HepG2 (cell line): ENCODE results near the gene HOXA9. TPM values are rescaled to one million over a fixed set of nuclear protein-coding genes. Genes with fewer than 3 reads are reported as not detected.

Experiments used
- ATAC-seq: fragments of 200-7000 bp; cut with Tn5 transposase; 3 replicates; pipeline ENCODE4 v1.9.1; 2020; ENCODE audit warnings: mild to moderate bottlenecking, moderate library complexity
- BruUV-seq: library from RNA; stranded (reverse); fragments of 400-500 nt; replicated peaks from 2 replicates; lab custom pipeline; 2021; lab: Mats Ljungman, UMichigan
- CTCF ChIA-PET: fragments of 300-600 bp; formaldehyde crosslinking; extraction: SDS; loops from one replicate; lab custom pipeline; 2021; ENCODE audit warnings: low total read pairs, inconsistent platforms, low intra/inter-chr PET ratio; lab: Yijun Ruan, JAX
- POLR2A ChIA-PET: fragments of 350-600 bp; sonication (Branson Sonifier 250); formaldehyde crosslinking; loops from one replicate; lab custom pipeline; 2020; ENCODE audit warnings: antibody characterized with exemption, inconsistent platforms; lab: Yijun Ruan, JAX
- DNase-seq: peaks from one replicate; pipeline ENCODE4 v3.0.0-alpha.2; 2015; ENCODE audit warnings: low spot score
- FAIRE-seq: peaks from 3 replicates; lab custom pipeline; 2011; peaks lifted over from hg19 to GRCh38; lab: Jason Lieb, UNC
- H2AFZ ChIP-seq: one replicate; pipeline ENCODE4 v1.6.1; 2011; ENCODE audit warnings: low read length, inconsistent platforms
- H3K27ac ChIP-seq: fragments of 300-600 bp; 3 replicates; pipeline ENCODE4 v1.8.0; 2011; ENCODE audit warnings: mixed run types, mild to moderate bottlenecking, mixed read lengths, low read length, inconsistent platforms; ENCODE audit not compliant: insufficient read depth; ENCODE audit errors: extremely low read length
- H3K27me3 ChIP-seq, 2 experiments: fragments of 200-600 bp in 1 of 2; 2 replicates in 1 of 2; 3 replicates in 1 of 2; pipeline versions ENCODE4 v1.6.0 to v1.8.0; 2011; ENCODE audit warnings: low read length in 2 of 2, mild to moderate bottlenecking in 2 of 2, moderate library complexity in 2 of 2, inconsistent platforms in 1 of 2; ENCODE audit not compliant: insufficient read depth in 2 of 2, control insufficient read depth in 1 of 2
- H3K36me3 ChIP-seq, 2 experiments: fragments of 200-600 bp in 1 of 2; replicated peaks in 1 of 2; 2 replicates in 1 of 2; 3 replicates in 1 of 2; pipeline versions ENCODE4 v1.5.1 to v1.8.0; 2011; ENCODE audit warnings: low read length in 2 of 2, inconsistent platforms in 1 of 2; ENCODE audit not compliant: insufficient read depth in 2 of 2, control insufficient read depth in 1 of 2
- H3K4me1 ChIP-seq: 2 replicates; pipeline ENCODE4 v1.5.1; 2012; ENCODE audit warnings: low read length, inconsistent platforms; ENCODE audit not compliant: insufficient read depth
- H3K4me2 ChIP-seq: 2 replicates; pipeline ENCODE4 v1.6.0; 2011; ENCODE audit warnings: low read depth, low read length, inconsistent platforms
- H3K4me3 ChIP-seq, 3 experiments: fragments of 200-600 bp in 1 of 3; sonication (generic), shearing (Covaris generic) in 1 of 3; replicated peaks in 1 of 3; 2 replicates each; pipeline ENCODE4 v1.5.1; 2011 to 2016; ENCODE audit warnings: low read length in 3 of 3, inconsistent platforms in 2 of 3, low read depth in 2 of 3, mild to moderate bottlenecking in 2 of 3, control low read depth in 1 of 3, mixed read lengths in 1 of 3; ENCODE audit not compliant: insufficient read depth in 1 of 3
- H3K79me2 ChIP-seq: one replicate; pipeline ENCODE4 v1.6.1; 2011; ENCODE audit warnings: low read length, inconsistent platforms; ENCODE audit not compliant: insufficient read depth
- H3K9ac ChIP-seq: 2 replicates; pipeline ENCODE4 v1.6.0; 2011; ENCODE audit warnings: mild to moderate bottlenecking, low read depth, low read length, inconsistent platforms; ENCODE audit not compliant: insufficient read depth
- H3K9me3 ChIP-seq: 2 replicates; pipeline ENCODE4 v1.5.1; 2012; ENCODE audit warnings: mild to moderate bottlenecking, low read length
- H4K20me1 ChIP-seq: 2 replicates; pipeline ENCODE4 v1.6.0; 2011; ENCODE audit warnings: inconsistent platforms, mild to moderate bottlenecking, low read length, moderate library complexity; ENCODE audit not compliant: insufficient read depth
- HNF4G ChIP-seq, 2 experiments: sonication (generic) in 1 of 2; formaldehyde crosslinking in 1 of 2; IDR thresholded peaks; 2 replicates each; pipeline versions ENCODE4 v1.4.0 to v1.6.1; 2011 to 2020; ENCODE audit warnings: borderline replicate concordance in 2 of 2, low read depth in 2 of 2, mild to moderate bottlenecking in 2 of 2, low read length in 1 of 2, missing genetic modification reagents in 1 of 2, moderate library complexity in 1 of 2
- PHF8 ChIP-seq: sonication (generic); formaldehyde crosslinking; IDR thresholded peaks from 2 replicates; pipeline ENCODE4 v1.5.0; 2020; ENCODE audit warnings: missing genetic modification reagents
- RBM39 ChIP-seq: fragments of 200-400 bp; formaldehyde crosslinking; IDR thresholded peaks from one replicate; pipeline ENCODE4 v1.6.1; 2018; ENCODE audit warnings: antibody characterized with exemption, mild to moderate bottlenecking, low read depth, low read length; ENCODE audit not compliant: poor library complexity, severe bottlenecking
- YY1 ChIP-seq: IDR thresholded peaks from 2 replicates; pipeline ENCODE4 v1.6.1; 2011; ENCODE audit warnings: low read length, low read depth, moderate library complexity, mild to moderate bottlenecking; ENCODE audit not compliant: insufficient read depth, insufficient replicate concordance
- WGBS: methylation state at CpG from one replicate; pipeline ENCODE4 v1.1.6; 2017; ENCODE audit warnings: low lambda C conversion rate; 5-methylcytosine and 5-hydroxymethylcytosine counted together
- in situ Hi-C: cut with HindIII; loops from 2 replicates; pipeline ENCODE4 v1.10.0; 2017; ENCODE audit warnings: low pct_unique_long_range_greater_than_20kb; ENCODE audit not compliant: extremely low pct_ligation_motif_present
- intact Hi-C: fragments of 100-400 bp; cut with micrococcal nuclease; formaldehyde crosslinking; loops from one replicate; pipeline ENCODE4 v1.10.0; 2022; ENCODE audit not compliant: unreplicated experiment
- polyA plus RNA-seq, 8 experiments: library from polyadenylated mRNA; depleted of rRNA in 3 of 8; stranded (reverse) in 7 of 8; unstranded in 1 of 8; fragments of >200 nt; fragmentation: Illumina TruSeq in 4 of 8; extraction: Trizol in 4 of 8; gene quantifications; 2 replicates each; pipeline versions ENCODE4 v1.2.1 to v1.2.3, GENCODE V29; 2011 to 2016; ENCODE audit warnings: low read depth in 4 of 8, missing spikeins in 1 of 8, mixed read lengths in 1 of 8; ENCODE audit not compliant: insufficient read depth in 1 of 8
- total RNA-seq, 5 experiments: library from RNA; depleted of rRNA; stranded (reverse); fragments of >200 nt; fragmentation: Illumina TruSeq; extraction: Trizol; gene quantifications; 2 replicates each; pipeline ENCODE4 v1.2.3, GENCODE V29; 2016; ENCODE audit warnings: low read depth in 1 of 5

HOXA9 gene
- total and polyA plus RNA-seq, 2 of the 13 experiments (the other 11 are each of a cell fraction or from before 2014, with no cell fraction given), result not detected

- TF ChIP-seq HNF4G (IDR thresholded peaks at IDR 0.05; ENCODE audit: borderline replicate concordance, low read depth, low read length) (peak; percentile 16; the same call in 1 of the 2 replicates), HNF4G (CRISPR knock-in tag; IDR thresholded peaks at IDR 0.05; ENCODE audit: borderline replicate concordance, low read depth) (no peak), PHF8 (CRISPR knock-in tag) (peak; percentile 64)
These were observed 23.3 kb downstream of the HOXA9 start (continued) for GRCh38 chr7:27141923-27142579.

DNA sequence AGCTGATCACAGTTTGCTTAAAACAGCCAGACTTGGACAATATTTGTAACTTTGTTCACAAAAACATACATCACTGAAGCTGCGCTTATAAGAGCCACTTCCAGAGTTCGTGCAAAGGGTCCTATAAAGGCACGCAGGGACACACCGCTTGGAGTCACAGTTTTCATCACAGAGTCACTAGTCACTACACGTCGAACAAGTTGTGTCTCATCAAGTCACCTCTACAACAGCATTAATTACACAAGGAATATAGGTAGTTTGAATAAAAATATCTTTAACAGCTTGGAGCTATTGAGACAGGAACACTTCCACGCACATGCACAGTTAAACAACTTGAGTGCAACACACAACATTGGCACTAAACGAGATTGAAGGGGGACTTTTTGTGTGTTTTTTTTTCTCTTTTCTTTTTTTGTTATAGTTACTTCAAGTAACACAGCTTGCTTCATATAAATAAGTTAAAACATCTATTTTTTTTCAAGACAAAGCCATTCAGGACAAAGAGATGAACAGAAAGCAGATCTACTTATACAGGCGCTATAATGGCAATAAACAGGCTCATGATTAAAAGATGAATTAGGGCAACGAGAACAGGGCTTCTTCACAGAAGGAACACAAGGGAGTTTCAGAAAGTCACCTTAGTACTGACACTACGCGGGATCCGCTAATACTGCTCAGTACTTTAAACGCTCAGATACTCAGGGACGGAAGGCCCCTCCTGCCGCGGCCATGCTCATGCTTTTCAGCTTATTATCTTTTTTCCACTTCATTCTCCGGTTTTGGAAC is 24.0 kb downstream of the HOXA9 start:
- Histone ChIP-seq H3K9ac (peak overlapping the region; percentile 67), H3K36me3 (no peaks in the 10 kb centered on the region; a peak in 2 of 5 replicates), H4K20me1 (no peaks in the 10 kb centered on the region), H3K9me3 (no peaks in the 10 kb centered on the region), H3K27ac (peak overlapping the region; percentile 60), H2AFZ (no peak overlapping the region), H3K4me3 (peak overlapping the region; percentile 70 to 79 (median 76); a peak in 5 of 6 replicates), H3K79me2 (no peaks in the 10 kb centered on the region), H3K27me3 (no peaks in the 10 kb centered on the region), H3K4me2 (peak overlapping the region; percentile 70), H3K4me1 (peaks cover 16% of the 10 kb centered on the region)
- BruUV-seq, result no TSS peak
- ATAC-seq (no peak; the same call in 2 of the 3 replicates), DNase-seq (no peak), FAIRE-seq (no peak)
- WGBS, result 84% methylated on average over 18 of the region's 18 CpGs
- in situ Hi-C loops, result no loop called here
- TF ChIP-seq YY1 (peak; percentile 2), RBM39 (no peak)
- intact Hi-C loops, result loop anchor here (5.0 kb wide), 1 partner anchor 764 kb away; no protein-coding TSS in a partner anchor
- ChIA-PET CTCF (no interaction called here), POLR2A (interaction anchor here (0.9 to 2.7 kb wide), 8 partner anchors 8 to 681 kb away, joined by 3 to 13 read pairs (median 7); partner anchors contain the start of genes HOXA4 and SKAP2)
